IMR-90 (cell line): ENCODE results near the gene TMEM145.

Experiments used
- CEBPB ChIP-seq: IDR thresholded peaks from 2 replicates; pipeline ENCODE4 v1.6.1; 2012; ENCODE audit warnings: low read depth, low read length, improper control_type of control experiment
- FOS ChIP-seq: fragments of 150-350 bp; IDR thresholded peaks from 2 replicates; pipeline ENCODE4 v1.6.1; 2016; ENCODE audit warnings: low read depth, low read length
- MAFK ChIP-seq: IDR thresholded peaks from 2 replicates; pipeline ENCODE4 v1.6.1; 2012; ENCODE audit warnings: low read depth, low read length, improper control_type of control experiment
- MAZ ChIP-seq: IDR thresholded peaks from 2 replicates; pipeline ENCODE4 v1.6.1; 2012; ENCODE audit warnings: low read depth, mild to moderate bottlenecking, low read length, improper control_type of control experiment, moderate library complexity, borderline replicate concordance
- MXI1 ChIP-seq: IDR thresholded peaks from 2 replicates; pipeline ENCODE4 v1.6.1; 2012; ENCODE audit warnings: low read depth, mild to moderate bottlenecking, low read length, moderate library complexity, borderline replicate concordance
- POLR2A ChIP-seq: IDR thresholded peaks from 2 replicates; pipeline ENCODE4 v1.6.1; 2012; ENCODE audit warnings: mild to moderate bottlenecking, low read depth, low read length
- RCOR1 ChIP-seq: IDR thresholded peaks from 2 replicates; pipeline ENCODE4 v1.6.1; 2012; ENCODE audit warnings: mild to moderate bottlenecking, low read length, improper control_type of control experiment; ENCODE audit not compliant: insufficient replicate concordance
- RFX5 ChIP-seq: IDR thresholded peaks from 2 replicates; pipeline ENCODE4 v1.8.0; 2012; ENCODE audit warnings: low read depth, mild to moderate bottlenecking, low read length, moderate library complexity
- TF ChIP-seq, protein P1 (sequence below): conservative IDR thresholded peaks from 2 replicates; pipeline ENCODE4 v1.5.1; 2012; ENCODE audit warnings: mild to moderate bottlenecking, low read depth, low read length, improper control_type of control experiment
- TF ChIP-seq, protein P2 (sequence below): fragments of 150-350 bp; IDR thresholded peaks from 2 replicates; pipeline ENCODE4 v1.6.1; 2016; ENCODE audit warnings: low read depth, mild to moderate bottlenecking, low read length, moderate library complexity, borderline replicate concordance
- TF ChIP-seq, protein P3 (sequence below): fragments of 150-350 bp; IDR thresholded peaks from 2 replicates; pipeline ENCODE4 v1.6.1; 2017; ENCODE audit warnings: mild to moderate bottlenecking, antibody characterized with exemption, low read length, low read depth

DNA sequence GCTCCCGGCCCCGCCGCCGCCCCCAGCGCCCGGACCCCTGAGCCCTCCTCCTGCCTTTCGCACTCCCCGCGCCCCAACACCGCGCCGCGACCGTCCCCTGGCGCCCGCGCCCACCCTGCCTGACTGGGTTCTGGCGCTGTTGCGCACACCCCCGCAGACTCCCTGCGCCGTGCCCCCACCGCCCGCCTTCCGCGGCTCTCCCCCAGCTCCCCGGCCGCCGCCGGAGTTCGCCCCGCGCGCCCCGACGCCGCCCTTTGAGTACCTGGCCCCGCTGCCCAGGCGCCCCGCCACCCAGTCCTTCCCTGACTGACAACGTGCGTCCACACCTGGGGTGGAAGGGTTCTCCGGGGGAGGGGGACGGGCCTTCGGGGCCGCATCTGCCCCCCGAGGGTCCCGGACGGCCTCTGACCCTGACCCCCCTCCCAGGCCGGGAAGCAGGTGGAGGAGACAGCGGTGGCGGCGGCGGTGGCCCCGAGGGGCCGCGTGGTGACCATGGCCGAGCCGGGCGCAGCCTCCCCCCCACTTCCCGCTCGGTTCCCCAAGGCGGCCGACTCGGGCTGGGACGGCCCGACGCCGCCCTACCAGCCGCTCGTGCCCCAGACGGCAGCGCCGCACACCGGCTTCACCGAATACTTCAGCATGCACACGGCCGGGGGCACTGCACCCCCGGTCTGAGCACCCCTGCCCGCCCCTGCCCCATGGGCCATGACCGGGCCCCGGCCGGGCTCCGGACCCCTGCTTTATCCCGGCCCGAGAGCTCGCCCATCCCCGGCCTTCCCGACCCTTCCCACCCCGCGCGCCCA lies 10.9 kb downstream of the TMEM145 start:
- TF ChIP-seq, protein P1, sequence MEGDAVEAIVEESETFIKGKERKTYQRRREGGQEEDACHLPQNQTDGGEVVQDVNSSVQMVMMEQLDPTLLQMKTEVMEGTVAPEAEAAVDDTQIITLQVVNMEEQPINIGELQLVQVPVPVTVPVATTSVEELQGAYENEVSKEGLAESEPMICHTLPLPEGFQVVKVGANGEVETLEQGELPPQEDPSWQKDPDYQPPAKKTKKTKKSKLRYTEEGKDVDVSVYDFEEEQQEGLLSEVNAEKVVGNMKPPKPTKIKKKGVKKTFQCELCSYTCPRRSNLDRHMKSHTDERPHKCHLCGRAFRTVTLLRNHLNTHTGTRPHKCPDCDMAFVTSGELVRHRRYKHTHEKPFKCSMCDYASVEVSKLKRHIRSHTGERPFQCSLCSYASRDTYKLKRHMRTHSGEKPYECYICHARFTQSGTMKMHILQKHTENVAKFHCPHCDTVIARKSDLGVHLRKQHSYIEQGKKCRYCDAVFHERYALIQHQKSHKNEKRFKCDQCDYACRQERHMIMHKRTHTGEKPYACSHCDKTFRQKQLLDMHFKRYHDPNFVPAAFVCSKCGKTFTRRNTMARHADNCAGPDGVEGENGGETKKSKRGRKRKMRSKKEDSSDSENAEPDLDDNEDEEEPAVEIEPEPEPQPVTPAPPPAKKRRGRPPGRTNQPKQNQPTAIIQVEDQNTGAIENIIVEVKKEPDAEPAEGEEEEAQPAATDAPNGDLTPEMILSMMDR = 0 out of 2 replicates have a peak, but pooled peaks have one; percentile 16
- TF ChIP-seq, protein P2, sequence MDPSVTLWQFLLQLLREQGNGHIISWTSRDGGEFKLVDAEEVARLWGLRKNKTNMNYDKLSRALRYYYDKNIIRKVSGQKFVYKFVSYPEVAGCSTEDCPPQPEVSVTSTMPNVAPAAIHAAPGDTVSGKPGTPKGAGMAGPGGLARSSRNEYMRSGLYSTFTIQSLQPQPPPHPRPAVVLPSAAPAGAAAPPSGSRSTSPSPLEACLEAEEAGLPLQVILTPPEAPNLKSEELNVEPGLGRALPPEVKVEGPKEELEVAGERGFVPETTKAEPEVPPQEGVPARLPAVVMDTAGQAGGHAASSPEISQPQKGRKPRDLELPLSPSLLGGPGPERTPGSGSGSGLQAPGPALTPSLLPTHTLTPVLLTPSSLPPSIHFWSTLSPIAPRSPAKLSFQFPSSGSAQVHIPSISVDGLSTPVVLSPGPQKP = no peak
- TF ChIP-seq POLR2A (no peak), RCOR1 (no peak), FOS (no peak), CEBPB (no peak), MAFK (no peak), RFX5 (no peak), MAZ (no peak), MXI1 (no peak)
- TF ChIP-seq, protein P3, sequence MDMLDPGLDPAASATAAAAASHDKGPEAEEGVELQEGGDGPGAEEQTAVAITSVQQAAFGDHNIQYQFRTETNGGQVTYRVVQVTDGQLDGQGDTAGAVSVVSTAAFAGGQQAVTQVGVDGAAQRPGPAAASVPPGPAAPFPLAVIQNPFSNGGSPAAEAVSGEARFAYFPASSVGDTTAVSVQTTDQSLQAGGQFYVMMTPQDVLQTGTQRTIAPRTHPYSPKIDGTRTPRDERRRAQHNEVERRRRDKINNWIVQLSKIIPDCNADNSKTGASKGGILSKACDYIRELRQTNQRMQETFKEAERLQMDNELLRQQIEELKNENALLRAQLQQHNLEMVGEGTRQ = no peak
